Stimulated activated CD4-positive, alpha-beta T cell treated with anti-CD3 and anti-CD28 coated beads, Interleukin-2, amount 100 ng/mL, for 24 hours (primary cell): ENCODE results near the gene TMEM14B.
"Not testable (repeated sequence)": the region's sequence is repeated elsewhere in the genome, so short reads cannot be mapped to it uniquely, and the experiment has no call there.

Source experiments
- DNase-seq, 2 donors: peaks; one replicate each; pipeline ENCODE4 v3.0.0-alpha.2; 2020

TMEM14B gene

DNA sequence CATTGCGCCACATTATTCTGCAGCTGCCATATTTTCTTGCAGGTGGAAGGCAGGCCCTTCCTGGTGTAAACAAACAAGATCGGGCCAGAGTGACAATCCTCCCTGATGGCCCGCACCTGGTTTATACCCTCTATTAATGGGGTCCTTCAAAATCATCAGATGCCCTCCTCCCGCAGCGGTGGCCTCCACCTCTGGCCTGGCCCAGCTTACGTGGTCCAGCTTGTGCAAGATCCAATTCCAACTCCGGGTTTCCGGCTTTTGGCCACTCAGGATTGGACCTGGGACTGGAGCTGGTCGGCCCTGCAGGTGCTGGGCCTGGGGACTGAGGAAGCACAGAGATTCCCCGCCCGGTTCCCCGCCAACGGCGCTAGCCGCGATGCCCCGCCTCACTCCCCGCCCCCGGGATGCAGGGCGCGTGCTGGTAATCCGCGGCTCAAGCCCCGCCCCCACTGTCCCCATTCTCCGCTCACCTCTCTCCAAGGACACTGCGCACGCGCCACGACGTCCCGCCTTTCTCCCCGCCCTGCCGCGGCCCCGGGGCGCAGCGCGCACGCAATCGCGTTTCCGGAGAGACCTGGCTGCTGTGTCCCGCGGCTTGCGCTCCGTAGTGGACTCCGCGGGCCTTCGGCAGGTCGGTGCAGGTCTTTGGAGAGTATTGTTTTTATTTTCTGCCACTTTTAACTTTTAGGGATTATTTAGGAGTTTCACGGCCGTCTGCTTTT lies at the start of gene TMEM14B:
TSS of gene TMEM14B (plus strand) at position 555 of the 722 bp plus-strand sequence. CDS start 1,441 bp downstream, outside the sequence.
- DNase-seq = peak; percentile 100

DNA sequence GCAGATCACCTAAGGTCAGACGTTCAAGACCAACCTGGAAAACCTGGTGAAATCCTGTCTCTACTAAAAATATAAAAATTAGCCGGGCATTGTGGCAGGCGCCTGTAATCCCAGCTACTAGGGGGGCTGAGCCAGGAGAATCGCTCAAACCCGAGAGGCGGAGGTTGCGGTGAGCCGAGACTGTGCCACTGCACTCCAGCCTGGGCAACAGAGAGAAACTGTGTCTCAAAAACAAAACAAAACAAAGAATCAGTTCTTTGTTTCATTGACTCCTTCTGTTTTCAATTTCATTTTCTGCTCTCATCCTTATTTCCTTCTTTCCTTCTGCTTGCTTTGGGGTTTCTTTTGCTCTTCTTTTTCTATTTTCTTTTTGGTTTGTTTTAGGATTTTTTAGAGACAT lies 33.6 kb upstream of the TMEM14B start:
- DNase-seq = no peak

DNA sequence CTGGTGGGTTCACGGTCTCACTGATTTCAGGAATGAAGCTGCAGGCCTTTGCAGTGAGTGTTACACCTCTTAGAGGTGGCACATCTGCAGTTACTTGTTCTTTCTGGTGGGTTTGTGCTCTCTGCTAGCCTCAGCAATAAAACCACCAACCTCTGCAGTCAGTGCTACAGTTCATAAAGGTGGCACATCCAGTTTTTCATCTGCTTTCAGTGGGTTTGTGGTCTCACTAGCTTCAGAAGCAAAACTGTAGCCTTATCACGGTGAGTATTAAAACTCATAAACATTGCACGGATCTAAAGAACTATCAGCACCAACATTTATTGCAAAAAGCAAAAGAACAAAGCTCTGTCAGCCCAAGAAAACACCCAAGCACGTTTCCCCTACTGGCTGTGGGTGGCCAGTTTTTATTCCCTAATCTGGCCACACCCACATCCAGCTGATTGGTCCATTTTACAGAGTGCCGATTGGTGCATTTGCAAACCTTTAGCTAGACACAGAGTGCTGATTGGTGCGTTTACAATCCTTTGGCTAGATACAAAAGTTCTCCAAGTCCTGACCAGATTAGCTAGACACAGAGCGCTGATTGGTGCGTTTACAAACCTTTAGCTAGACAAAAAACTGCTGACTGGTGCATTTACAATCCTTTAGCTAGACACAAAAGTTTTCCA lies 28.2 kb upstream of the TMEM14B start:
- DNase-seq = peak; percentile 32

DNA sequence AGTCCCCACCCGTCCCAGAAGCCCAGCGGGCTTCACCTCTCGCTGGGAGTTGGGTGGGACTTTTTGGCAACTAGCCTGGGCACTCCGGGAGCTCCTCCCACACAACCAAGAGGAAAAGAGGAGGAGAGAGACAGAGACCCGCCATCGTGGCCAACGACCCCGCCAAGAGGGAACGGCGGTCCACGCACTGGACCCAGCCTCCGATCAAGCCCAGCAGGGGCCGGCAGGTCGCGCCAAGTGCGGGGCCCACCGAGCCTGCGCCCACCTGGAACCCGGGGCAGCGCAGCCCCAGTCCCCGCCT lies 27.7 kb upstream of the TMEM14B start:
- DNase-seq = no peak

DNA sequence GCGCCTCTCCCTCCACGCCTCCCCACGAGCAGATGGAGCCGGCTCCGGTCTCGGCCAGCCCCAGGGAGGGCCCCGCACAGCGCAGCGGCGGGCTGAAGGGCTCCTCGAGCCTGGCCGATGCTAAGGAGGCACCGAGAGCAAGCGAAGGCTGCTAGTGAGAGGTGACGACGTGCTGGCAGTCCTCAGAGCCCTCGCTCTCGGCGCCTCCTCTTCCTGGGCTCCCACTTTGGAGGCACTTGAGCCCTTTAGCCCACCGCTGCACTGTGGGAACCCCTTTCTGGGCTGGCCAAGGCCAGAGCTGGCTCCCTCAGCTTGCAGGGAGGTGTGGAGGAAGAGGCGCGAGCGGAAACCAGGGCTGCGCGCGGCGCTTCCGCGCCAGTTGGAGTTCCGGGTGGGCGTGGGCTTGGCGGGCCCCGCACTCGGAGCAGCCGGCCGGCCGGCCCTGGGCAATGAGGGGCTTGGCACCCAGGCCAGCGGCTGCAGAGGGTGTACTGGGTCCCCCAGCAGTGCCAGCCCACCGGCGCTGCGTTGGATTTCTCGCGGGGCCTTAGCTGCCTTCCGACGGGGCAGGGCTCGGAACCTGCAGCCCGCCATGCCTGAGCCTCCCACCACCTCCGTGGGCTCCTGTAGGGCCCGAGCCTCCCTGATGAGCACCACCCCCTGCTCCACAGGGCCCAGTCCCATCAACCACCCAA lies 27.2 kb upstream of the TMEM14B start:
- DNase-seq = peak; percentile 58 to 69

DNA sequence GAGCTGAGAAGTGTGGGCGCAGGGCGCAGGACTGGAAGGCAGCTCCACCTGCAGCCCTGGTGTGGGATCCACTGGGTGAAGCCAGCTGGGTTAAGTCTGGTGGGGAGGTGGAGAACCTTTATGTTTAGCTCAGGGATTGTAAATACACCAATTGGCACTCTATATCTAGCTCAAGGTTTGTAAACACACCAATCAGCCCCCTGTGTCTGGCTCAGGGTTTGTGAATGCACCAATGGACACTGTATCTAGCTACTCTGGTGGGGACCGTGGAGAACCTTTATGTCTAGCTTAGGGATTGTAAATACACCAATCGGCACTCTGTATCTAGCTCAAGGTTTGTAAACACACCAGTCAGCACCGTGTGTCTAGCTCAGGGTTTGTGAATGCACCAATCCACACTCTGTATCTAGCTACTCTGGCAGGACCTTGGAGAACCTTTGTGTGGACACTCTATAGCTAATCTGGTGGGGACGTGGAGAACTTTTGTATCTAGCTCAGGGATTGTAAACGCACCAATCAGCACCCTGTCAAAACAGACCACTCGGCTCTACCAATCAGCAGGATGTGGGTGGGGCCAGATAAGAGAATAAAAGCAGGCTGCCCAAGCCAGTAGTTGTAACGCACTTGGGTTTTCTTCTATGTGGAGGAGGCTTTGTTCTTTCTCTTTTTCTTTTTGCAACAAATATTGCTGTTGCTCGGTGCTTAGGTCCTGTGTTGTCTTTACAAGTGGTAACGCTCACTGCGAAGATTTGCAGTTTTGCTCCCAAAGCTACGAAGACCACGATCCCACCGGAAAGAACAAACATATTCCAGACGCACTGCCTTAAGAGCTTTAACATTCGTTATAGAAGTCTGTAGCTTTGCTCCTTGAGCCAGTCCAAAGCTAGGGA lies 26.4 kb upstream of the TMEM14B start:
- DNase-seq = peak in 1 of 2 donors; percentile 42

DNA sequence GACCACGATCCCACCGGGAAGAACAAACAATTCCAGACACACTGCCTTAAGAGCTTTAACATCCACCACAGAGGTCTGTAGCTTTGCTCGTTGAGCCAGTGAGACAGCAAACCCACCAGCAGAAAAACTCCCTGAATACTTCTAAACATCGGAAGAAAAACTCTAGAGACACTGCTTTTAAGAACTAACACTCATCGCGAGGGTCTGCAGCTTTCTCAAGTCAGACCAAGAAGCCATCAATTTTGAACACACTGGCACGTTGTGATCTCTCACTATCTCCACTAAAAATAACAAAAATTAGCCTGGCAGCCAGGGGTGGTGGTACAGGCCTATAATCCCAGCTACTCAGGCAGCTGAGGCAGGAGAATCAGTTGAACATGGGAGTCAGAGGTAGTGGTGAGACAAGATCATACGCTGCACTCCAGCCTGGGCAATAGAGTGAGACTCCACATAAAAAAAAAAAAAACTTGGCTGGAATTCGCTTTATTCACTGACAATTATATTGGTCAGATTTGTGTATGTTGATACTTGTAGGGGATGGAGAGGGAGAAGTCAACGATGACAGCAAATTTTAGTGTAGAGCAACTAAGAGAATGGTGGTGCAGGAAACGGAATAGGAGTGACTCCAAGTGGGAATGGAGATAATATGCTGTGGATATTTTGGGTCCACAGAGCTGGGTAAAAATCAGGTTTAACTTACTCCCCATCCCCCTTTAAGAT lies 25.6 kb upstream of the TMEM14B start:
- DNase-seq = no peak

DNA sequence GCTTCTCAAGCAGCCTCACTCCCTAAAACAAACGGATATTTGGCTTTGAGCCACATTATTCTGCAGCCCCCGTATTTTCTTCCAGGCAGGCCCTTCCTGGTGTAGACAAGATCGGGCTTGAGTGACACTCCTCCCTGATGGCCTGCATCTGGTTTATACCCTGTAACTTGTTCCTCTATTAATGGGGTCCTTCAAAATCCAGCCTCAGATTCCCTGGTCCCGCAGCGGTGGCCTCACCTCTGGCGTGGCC lies 25.1 kb upstream of the TMEM14B start:
- DNase-seq = no peak

DNA sequence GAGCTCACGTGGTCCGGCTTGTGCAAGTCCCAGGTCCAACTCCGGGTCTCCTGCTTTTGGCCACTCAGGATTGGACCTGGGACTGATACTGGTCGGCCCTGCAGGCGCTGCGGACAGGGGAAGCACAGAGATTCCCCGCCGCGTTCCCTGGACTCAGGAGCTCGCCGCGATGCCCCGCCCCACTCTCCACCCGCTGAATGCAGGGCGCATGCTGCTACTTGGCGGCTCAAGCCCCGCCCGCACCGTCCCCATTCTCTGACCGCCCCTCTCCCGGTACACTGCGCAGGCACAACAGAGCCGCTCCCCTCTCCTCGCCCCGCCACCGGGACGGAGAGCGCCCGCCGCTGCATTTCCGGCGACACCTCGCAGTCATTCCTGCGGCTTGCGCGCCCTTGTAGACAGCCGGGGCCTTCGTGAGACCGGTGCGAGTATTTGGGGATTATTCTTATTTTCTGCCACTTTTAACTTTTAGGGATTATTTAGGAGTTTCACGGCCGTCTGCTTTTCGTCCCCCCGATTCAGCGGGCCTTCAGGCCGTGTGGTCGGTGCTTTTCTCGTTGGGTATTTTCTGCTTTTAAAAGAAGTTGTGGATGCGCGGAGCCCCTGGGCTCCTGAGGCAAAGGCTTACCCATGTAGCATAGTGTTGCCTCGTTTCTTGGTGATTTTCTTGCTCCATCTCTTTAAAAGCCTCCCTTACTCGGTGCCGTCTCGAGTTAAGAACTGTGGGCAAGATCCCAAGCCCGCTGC lies 24.6 kb upstream of the TMEM14B start, which contains the start of gene TMEM14C:
TSS of gene TMEM14C (plus strand) at position 251 of the 747 bp plus-strand sequence. CDS start 1,544 bp downstream, outside the sequence.
- peak; percentile 89 to 96 for DNase-seq

DNA sequence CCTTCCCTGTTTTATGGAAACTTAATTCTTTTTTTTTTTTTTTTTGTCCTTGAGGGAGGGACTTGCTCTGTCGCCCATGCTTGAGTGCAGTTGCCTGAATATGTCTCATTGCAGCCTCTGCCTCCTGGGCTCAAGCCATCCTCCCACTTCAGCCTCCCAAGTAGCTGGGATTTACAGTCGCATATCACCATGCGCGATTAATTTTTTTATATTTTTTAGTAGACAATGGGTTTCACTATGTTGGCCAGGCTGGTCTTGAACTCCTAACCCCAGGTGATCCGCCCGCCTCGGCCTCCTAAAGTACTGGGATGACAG lies 24.1 kb upstream of the TMEM14B start:
- DNase-seq = peak in 1 of 2 donors; percentile 4

DNA sequence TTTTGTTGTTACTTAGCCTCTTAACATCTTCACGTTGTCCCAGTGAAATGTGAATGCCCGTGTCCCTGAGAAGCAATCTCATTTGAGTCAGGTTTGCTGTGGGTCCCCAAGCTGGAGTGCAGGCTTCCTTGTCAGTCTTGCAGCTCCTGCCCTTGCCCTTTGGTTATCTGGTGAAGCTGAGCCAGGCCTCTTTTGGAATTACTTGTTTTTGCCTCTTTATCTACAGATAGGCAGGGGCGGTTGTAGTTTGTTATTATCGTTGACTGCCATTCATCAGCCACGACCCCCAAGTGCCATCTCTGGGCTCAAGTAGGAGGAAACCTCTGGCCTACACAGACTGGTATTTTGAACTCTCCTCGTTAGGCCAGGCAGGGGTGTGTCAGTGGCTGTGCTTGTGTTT lies 22.6 kb upstream of the TMEM14B start:
- no peak for DNase-seq

DNA sequence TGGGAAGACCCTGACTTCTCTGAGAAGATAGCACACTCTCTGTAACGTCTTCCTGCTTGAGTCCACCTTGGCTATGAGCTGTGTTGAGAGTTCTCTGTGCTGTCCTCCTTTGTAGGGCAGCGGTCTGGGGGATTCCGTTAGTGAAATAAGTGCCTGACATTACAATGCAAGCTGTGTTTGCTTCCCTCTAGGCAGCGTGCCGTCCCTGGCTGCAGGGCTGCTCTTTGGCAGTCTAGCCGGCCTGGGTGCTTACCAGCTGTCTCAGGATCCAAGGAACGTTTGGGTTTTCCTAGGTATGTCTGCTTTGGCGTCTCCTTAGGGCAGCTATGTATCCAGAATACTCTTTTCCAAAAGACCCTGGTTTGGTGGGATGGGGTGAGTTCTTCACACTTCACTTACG lies 21.9 kb upstream of the TMEM14B start:
- DNase-seq = no peak

DNA sequence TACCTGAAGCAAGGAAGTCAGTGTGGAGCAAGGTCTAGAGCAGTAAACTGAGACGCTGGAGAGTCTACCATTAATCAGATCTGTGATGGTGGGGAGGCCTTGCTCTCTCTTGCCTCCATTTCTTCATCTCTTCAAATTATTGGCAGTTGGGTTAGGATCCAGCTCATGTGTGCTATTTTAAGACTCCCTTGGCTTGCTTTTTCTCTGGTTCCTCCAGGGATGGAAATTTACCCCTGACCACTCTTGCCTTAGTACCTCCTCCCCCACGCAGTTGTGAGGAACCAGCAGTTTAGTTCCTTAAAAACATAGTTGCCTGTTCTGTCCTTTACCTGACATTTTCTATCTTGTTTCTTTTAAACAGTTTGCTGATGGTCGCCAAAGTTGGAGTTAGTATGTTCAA lies 17.4 kb upstream of the TMEM14B start:
- no peak for DNase-seq

DNA sequence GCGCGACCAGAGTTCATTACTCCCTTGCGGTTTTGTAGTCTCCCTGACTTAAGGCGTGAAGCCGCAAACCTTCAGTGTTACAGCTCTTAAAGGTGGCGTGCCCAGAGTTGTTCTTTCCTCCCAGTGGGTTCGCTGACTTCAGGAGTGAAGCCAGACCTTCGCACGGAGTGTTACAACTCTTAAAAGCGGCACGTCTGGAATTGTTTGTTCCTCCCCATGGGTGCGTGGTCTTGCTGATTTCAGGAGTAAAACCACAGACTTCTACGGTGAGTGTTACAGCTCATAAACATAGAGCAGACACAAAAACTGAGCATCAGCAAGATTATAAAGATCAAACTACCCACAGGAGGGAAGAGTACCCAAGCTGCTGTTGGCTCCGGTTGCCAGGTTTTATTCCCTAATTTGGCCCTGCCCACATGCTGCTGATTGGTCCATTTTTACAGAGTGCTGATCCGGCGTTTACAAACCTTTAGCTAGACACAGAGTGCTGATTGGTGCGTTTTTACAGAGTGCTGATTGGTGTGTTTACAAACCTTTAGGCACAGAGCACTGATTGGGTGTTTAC lies 14.4 kb upstream of the TMEM14B start:
- DNase-seq = peak in 1 of 2 donors; percentile 16

DNA sequence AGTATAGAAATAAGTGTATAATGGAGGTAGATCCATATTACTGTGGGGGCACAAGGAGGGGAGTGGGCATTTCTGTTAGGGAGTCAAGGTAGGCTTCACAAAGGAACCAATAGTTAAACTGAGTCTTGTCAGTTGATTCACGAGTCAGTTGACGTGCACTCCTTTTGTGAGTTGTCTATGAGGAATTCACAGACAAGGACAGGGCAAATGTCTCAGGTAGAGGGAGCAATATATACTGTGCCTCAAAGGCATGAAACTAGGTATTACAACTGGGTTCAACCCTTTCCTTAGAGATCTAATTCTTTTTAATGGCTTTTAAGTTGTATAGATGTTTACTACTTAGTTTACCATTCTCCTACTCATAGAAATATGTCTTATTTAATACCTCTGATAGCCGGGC lies 13.7 kb upstream of the TMEM14B start:
- no peak for DNase-seq

DNA sequence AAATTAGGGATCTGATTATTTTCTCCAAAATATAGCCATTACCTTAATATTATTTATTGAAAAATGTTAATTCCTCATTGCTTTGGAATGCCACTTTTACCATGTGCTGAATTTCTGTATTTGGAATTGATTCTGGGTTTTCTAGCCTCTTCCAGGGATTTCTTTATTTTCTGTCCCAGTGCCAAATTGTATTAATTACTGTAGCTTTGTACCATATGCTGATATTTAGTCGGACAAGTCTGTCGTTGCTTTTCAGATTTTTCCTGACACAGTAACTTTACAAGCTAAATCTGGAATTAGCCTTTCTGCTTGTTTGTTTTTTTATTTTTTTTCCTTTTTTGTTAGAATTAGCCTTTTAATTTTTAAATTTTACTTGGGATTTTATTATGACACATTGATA lies 10.9 kb upstream of the TMEM14B start:
- DNase-seq = no peak

DNA sequence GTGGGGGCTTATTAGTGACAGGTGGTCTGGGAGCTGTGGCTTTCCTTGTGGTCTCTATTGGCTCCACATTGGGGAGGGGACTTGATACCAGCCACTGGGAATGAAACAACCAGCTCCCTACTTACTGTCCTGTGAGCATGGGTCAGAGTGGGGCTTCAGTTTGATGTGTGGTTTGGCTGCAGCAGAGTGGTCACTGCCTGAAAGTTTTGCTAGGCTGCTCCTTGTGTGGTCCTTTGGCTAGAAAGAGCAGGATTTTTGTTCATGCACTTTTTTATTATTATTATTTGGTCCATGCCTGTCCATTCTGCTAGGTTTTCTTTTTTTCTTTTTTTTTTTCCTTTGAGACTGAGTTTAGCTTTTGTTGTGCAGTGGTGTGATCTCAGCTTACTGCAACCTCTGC lies 7.5 kb upstream of the TMEM14B start:
- DNase-seq = no peak

DNA sequence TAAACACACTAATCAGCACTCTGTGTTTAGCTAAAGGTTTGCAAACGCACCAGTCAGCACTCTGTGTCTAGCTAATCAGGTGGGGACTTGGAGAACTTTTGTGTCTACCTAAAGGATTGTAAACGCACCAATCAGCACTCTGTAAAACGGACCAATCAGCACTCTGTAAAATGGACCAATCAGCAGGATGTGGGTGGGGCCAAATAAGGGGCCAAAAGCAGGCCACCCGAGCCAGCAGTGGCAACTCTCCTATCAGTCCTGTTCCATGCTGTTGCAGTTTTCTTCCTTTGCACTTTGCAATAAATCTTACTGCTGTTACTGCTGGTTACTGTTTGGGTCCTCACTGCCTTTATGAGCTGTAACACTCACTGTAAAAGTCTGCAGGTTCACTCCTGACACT lies 6.0 kb upstream of the TMEM14B start:
- DNase-seq = not testable (repeated sequence)

DNA sequence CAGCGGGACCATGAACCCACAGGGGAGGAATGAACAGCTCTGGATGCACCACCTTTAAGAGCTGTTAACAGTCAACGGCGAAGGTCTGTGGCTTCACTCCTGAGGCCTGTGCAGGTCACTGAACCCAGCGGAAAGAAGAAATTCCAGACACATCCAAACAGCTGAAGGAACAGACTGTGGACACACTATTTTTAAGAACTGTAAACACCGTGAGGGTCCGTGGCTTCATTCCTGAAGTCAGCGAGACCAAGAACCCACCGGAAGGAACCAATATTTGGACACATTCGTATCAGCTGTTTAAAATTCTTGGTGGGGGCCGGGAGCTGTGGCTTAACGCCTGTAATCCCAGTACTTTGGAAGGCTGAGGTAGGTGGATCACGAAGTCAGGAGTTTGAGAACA lies 5.4 kb upstream of the TMEM14B start:
- DNase-seq = no peak

DNA sequence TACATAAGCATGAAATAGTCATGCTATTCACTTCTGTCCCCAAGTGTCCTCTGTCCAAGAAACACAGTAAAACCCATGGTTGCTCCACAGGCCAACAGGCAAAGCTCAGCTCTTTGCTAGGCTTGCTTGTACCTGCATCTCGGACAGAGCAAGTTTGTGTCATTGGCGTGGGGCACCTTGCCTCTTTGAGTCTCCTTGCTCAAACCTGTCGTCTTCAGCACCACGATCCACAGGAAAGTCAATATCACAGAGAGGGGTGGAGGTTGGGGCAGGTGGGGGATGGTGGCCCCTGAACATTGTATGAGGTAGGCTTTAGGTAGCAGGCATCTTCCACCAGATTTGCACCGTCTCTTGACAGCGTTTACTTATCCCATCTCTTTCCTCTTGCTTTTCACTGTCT lies 4.1 kb upstream of the TMEM14B start:
- DNase-seq = no peak

DNA sequence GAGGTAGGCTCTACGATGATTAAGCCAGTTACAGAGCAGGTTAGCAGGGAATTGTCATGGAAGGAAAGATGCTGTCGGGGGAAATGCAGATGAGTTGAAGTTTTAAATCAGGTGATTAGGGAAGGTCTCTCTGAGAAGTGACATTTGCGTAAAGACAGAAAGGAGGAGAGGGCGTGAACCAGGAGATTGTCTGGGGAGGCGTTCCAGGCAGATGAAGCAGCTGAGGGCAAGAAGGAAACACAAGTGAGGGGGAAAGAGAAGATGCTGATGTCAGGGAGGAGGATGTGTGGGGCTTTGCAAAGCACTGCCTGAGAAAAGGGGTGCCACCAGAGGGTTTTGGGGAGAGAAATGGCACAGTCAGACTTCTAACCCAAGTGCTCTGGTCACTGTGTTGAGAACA lies 2.5 kb upstream of the TMEM14B start:
- DNase-seq = no peak

DNA sequence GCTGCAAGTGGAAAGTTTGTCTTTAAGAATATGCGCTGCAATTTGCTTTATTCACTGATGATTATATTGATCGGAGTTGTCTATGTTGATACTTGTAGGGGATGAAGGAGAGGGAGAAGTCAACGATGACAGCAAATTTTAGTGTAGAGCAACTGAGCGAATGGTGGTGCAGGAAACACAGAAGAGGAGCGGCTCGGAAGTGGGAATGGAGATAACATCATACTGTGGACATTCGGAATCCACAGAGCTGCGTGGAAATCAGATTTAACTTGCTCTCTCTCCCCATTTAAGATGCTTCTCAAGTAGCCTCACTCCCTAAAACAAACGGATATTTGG lies 722 bp upstream of the TMEM14B start:
- no peak for DNase-seq
